HepG2 (cell line): Measurements from ENCODE around the gene GARS1. TPM values are rescaled to one million over a fixed set of nuclear protein-coding genes. Genes with fewer than 3 reads are reported as not detected.

Source experiments
- CHD4 ChIP-seq: fragments of 200-600 bp; sonication (generic); IDR thresholded peaks from 2 replicates; pipeline ENCODE4 v1.7.0; 2017; ENCODE audit warnings: mild to moderate bottlenecking, low read length, borderline replicate concordance
- MAZ ChIP-seq, 2 experiments: sonication (generic) in 1 of 2; formaldehyde crosslinking in 1 of 2; IDR thresholded peaks; 2 replicates each; pipeline versions ENCODE4 v1.5.0 to v1.6.1; 2012 to 2020; ENCODE audit warnings: low read depth in 2 of 2, mild to moderate bottlenecking in 2 of 2, borderline replicate concordance in 1 of 2, improper control_type of control experiment in 1 of 2, low read length in 1 of 2, missing genetic modification reagents in 1 of 2, moderate library complexity in 1 of 2
- MTA1 ChIP-seq: sonication (generic); formaldehyde crosslinking; IDR thresholded peaks from 2 replicates; pipeline ENCODE4 v1.4.0; 2020; ENCODE audit warnings: missing genetic modification reagents, mild to moderate bottlenecking, borderline replicate concordance
- ZBTB42 ChIP-seq: sonication (generic); formaldehyde crosslinking; IDR thresholded peaks from 2 replicates; pipeline ENCODE4 v1.5.0; 2020; ENCODE audit warnings: mild to moderate bottlenecking, missing genetic modification reagents
- ZNF337 ChIP-seq: sonication (generic); formaldehyde crosslinking; IDR thresholded peaks from 2 replicates; pipeline ENCODE4 v1.5.1; 2020; ENCODE audit warnings: missing genetic modification reagents, low read depth, mild to moderate bottlenecking, borderline replicate concordance
- polyA plus RNA-seq, 8 experiments: library from polyadenylated mRNA; depleted of rRNA in 3 of 8; stranded (reverse) in 7 of 8; unstranded in 1 of 8; fragments of >200 nt; fragmentation: Illumina TruSeq in 4 of 8; extraction: Trizol in 4 of 8; gene quantifications; 2 replicates each; pipeline versions ENCODE4 v1.2.1 to v1.2.3, GENCODE V29; 2011 to 2016; ENCODE audit warnings: low read depth in 4 of 8, missing spikeins in 1 of 8, mixed read lengths in 1 of 8; ENCODE audit not compliant: insufficient read depth in 1 of 8
- total RNA-seq, 5 experiments: library from RNA; depleted of rRNA; stranded (reverse); fragments of >200 nt; fragmentation: Illumina TruSeq; extraction: Trizol; gene quantifications; 2 replicates each; pipeline ENCODE4 v1.2.3, GENCODE V29; 2016; ENCODE audit warnings: low read depth in 1 of 5
- TF ChIP-seq, protein P1 (sequence below), 2 experiments: sonication (generic) in 1 of 2; formaldehyde crosslinking in 1 of 2; IDR thresholded peaks; 2 replicates each; pipeline versions ENCODE4 v1.5.1 to v1.6.1; 2011 to 2020; ENCODE audit warnings: borderline replicate concordance in 1 of 2, low read depth in 1 of 2, low read length in 1 of 2, mild to moderate bottlenecking in 1 of 2, missing genetic modification reagents in 1 of 2, moderate library complexity in 1 of 2
- TF ChIP-seq, protein P2 (sequence below): sonication (generic); formaldehyde crosslinking; IDR thresholded peaks from 2 replicates; pipeline ENCODE4 v1.8.0; 2022; ENCODE audit warnings: low read depth, missing genetic modification reagents
- TF ChIP-seq, protein P3 (sequence below): sonication (generic); formaldehyde crosslinking; IDR thresholded peaks from 2 replicates; pipeline ENCODE4 v1.8.0; 2022; ENCODE audit warnings: missing genetic modification reagents, mild to moderate bottlenecking, inconsistent platforms, borderline replicate concordance

The GARS1 gene
- total and polyA plus RNA-seq, 2 of the 13 experiments (the other 11 are each of a cell fraction or from before 2014, with no cell fraction given) = 140 to 460 TPM

DNA sequence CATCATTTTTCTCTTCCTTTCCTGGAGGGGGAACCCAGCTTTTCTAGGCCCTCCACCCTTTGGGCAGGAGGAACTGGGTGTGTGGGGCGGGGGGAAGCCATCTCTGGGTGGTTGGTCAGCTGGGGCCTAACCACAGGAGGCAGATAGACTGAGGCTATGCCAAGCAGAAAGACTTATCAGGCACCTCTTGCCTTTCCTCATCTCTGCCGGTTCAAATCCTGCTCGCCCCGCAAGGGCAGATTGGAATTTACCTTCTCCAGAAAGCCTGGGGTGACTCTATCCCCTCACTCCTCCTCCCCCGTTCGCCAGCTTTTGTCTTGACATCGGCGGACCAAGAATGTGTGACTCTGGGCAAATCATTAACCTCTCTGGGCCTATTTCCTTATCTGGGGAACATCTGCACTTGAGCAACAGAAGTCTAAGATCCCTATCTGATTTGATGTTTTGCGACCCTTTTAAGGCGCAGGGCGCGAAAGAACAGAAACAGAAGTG is 584 bp upstream of the GARS1 start (continued):
- TF ChIP-seq, protein P1, sequence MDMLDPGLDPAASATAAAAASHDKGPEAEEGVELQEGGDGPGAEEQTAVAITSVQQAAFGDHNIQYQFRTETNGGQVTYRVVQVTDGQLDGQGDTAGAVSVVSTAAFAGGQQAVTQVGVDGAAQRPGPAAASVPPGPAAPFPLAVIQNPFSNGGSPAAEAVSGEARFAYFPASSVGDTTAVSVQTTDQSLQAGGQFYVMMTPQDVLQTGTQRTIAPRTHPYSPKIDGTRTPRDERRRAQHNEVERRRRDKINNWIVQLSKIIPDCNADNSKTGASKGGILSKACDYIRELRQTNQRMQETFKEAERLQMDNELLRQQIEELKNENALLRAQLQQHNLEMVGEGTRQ (IDR thresholded peaks at IDR 0.05; ENCODE audit: low read depth, low read length) = no peak
- TF ChIP-seq, protein P1 (CRISPR knock-in tag; IDR thresholded peaks at IDR 0.05; ENCODE audit: borderline replicate concordance) = 0 out of 2 replicates have a peak, but pooled peaks have one; percentile 4
- TF ChIP-seq, protein P2, sequence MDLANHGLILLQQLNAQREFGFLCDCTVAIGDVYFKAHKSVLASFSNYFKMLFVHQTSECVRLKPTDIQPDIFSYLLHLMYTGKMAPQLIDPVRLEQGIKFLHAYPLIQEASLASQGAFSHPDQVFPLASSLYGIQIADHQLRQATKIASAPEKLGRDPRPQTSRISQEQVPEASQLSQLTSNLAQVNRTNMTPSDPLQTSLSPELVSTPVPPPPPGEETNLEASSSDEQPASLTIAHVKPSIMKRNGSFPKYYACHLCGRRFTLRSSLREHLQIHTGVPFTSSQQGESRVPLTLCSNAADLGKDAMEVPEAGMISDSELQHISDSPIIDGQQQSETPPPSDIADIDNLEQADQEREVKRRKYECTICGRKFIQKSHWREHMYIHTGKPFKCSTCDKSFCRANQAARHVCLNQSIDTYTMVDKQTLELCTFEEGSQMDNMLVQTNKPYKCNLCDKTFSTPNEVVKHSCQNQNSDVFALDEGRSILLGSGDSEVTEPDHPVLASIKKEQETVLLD (CRISPR knock-in tag) = peak; percentile 58
- no peak for TF ChIP-seq CHD4
- TF ChIP-seq ZNF337 (CRISPR knock-in tag) = peak; percentile 3; the same call in 1 of the 2 replicates
- peak; percentile 22; the same call in 1 of the 2 replicates for TF ChIP-seq MAZ (IDR thresholded peaks at IDR 0.05; ENCODE audit: borderline replicate concordance, low read depth, low read length)
- TF ChIP-seq MAZ (CRISPR knock-in tag; IDR thresholded peaks at IDR 0.05; ENCODE audit: low read depth) = no peak; the same call in 1 of the 2 replicates
- TF ChIP-seq, protein P3, sequence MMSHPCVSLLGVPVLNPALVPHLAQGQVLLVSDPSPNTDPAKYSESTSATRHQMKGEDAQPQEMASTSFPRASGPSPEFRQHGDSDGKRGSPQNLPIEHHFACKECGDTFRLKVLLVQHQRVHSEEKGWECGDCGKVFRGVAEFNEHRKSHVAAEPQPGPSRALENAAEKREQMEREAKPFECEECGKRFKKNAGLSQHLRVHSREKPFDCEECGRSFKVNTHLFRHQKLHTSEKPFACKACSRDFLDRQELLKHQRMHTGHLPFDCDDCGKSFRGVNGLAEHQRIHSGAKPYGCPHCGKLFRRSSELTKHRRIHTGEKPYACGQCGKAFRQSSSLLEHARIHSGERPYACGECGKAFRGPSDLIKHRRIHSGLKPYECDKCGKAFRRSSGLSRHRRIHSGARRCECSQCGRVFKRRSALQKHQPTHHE (CRISPR knock-in tag) = no peak
- TF ChIP-seq MTA1 = 0 out of 2 replicates have a peak, but pooled peaks have one; percentile 4
- TF ChIP-seq ZBTB42 = peak; percentile 15; the same call in 1 of the 2 replicates
